ENCODE data around the gene STK32C.

STK32C gene

GRCh38 chr10:132158122-132158741 is 149.5 kb downstream of the STK32C start:
- no peak for DNase-seq (ENCODE audit: insufficient read length, low spot score)
- no peak for TF ChIP-seq CTCF (IDR thresholded peaks at IDR 0.05; ENCODE audit: insufficient read depth, missing control alignments)
- FAIRE-seq: no peak
